ENCODE data around the gene NRXN3.

NRXN3 gene

DNA sequence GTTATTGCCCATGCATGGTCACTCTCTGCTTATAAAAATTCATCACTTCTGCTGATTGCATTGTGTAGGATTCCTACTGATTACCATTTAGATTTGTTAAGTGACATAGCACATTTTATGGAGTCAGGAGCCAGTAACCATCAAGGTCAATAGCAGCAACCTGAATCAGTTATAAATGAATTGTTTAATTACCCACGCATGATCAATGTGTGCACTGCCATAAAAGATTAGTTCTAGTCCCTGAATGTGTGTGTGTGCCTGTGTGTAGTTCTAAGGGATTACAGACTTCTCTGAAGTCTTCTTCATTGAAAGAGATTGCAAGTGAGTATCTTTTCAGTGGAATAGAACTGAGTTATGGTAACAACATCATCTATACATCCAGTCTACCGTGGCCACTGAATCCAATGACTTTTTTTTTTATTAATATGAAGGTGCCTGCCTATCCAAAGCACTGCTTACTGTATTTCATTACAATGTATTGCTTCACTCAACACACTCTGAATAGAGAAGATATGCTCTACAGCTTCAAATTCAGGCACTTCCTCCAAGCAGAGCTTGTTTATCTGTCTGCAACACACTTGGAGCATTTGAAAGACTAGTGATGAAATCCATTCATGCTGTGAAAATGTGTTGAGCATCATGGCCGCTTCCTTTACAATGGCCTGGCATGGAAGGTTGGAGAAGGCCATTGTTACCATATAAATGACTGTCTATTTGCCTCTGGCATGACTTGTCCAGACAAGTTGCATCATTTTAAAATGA lies 1659.4 kb downstream of the NRXN3 start:
- DNase-seq (ENCODE audit: low read depth in 1 of 2, low spot score in 1 of 2): no peak

DNA sequence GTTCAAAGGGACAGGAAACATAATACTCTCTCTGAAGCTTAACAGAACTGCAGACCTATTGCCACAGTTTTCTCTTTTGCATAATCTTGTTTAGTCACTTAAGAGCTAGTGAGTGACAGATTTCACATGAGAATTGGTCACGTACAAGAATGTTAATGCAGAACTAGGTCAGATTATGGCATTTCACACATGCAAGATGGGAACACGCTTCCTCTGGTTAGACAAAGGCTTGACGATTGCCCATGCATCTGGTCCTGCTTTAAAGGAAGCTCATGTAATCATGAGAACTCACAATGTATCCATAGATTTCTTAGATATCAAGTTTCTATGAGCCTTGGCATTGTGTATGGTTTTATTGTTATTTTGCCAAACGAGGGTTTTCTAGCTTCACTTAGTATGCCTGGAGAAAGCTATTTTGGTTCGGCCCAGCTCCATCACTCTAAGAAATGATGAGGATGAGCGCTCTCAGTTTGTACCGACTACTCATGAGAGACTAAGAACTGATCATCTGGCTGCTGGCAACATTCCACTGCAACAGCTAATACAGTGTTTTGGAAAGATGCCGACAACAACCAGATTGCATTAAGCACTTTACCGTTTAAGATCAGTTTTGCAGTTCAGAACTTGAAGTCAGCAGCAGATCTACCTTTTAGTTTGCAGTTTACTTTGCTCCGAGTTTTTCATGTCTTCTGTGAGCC lies 1661.2 kb downstream of the NRXN3 start:
- DNase-seq (ENCODE audit: low read depth in 1 of 2, low spot score in 1 of 2): no peak

DNA sequence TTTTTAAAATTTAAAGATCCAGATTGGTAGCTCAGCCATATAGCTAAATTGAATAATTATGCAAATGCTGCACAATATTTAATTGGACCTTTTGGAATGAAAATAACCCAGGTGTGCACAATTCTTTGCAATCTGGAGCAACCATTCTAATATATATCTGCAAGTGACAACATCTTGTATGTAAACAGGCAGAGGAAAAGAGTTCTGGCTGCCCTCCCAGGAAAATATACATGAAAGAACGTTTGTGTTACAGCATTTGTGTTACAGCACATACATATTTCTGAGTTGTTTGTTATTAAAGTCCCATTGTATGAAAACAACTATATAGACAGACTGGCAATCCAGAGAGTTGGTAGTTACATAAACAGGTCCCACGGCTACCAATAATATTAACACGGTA lies 1663.6 kb downstream of the NRXN3 start:
- no peak for DNase-seq (ENCODE audit: low read depth in 1 of 2, low spot score in 1 of 2)

DNA sequence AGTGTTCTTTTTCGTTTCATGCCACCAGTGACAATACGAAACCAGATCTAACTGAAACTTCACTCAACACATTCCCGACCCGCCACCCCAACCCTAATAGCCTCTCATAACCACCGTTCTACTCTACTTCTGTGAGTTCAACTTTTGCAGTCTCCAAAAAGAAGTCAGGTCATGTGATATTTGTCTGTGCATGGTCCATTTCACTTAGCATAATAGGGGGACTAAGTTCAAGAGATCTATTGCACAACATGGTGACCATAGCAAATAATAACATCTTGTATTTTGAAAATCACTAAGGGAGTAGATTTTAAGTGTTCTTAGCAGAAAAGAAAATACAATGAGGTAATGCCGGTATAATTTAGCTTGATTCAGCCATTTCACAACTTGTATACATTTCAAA lies 1664.7 kb downstream of the NRXN3 start:
- no peak for DNase-seq (ENCODE audit: low read depth in 1 of 2, low spot score in 1 of 2)

DNA sequence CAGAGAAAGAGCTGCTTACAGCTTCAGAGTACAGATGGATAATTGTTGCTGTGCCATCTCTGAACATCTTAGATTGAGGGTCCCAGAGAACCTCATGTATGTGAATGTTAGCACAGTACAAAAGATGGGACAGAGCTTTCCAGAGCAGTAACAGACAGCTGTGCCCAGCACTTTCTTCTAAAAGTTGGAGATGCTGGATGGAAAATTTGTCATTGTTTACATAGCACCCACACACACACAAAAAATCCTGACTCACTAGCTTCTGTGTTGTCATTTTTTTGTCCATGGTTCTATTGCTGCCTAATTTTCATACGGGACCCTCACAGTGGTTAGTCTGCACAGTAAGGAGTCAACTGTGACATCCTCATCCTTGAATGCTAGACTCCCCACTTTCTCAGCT lies 1666.4 kb downstream of the NRXN3 start:
- no peak for DNase-seq (ENCODE audit: low read depth in 1 of 2, low spot score in 1 of 2)

DNA sequence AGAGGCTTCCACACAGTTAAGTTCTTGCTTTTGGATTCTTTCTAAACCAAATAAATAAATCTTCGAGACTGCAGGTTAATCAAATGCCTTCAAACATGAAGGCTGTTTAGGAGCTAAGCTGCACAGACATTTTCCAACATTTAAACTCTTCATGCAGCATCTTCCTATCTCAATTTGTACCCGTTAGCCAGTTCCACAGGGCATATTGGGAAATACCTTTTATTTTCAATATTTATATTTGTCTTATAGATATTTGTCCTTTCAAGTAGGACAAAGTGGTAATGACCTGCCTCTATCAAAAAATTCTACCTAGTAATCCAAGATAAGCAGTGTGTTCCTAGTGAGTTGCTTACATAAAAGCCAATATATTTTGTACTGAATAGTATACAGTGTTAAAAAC lies 1667.5 kb downstream of the NRXN3 start:
- DNase-seq (ENCODE audit: low read depth in 1 of 2, low spot score in 1 of 2): no peak

DNA sequence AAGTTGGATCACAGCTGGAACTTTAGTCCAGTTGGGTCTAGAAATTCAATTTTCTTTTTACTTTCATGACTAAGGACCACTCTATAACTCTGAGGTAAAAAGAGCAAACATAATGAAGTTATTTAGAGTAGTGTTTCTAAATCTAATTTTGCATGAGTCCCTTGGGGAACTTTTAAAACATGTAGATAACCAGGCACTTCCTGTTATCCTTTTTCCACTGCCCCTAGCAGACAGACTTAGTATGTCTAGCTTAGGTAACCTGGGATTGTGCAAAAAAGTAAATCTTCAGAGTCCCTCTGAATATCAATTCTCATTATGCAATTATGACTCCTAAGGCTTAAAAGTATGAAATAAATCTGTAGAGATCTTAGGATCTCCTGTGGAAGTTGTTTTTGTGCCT lies 1669.9 kb downstream of the NRXN3 start:
- no peak for DNase-seq (ENCODE audit: low read depth in 1 of 2, low spot score in 1 of 2)

DNA sequence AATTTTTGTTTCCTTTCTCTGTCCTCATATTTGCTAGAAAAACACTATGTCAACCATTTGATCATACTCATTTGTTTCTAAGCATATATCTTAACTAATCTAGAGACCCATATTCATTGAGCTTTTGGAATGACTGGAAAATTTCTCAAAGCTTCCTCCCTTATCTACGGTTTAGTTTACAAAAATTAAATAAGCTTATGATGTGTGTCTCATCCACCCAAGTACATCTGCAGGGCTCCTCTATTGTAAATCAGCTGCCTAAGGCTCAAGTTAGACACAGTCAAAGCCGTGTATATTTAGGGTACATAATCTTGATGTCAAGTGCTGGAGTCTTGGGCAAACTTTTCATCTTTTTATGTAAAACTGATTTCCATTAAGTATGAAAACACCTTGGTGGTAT lies 1670.7 kb downstream of the NRXN3 start:
- DNase-seq (ENCODE audit: low read depth in 1 of 2, low spot score in 1 of 2): no peak

DNA sequence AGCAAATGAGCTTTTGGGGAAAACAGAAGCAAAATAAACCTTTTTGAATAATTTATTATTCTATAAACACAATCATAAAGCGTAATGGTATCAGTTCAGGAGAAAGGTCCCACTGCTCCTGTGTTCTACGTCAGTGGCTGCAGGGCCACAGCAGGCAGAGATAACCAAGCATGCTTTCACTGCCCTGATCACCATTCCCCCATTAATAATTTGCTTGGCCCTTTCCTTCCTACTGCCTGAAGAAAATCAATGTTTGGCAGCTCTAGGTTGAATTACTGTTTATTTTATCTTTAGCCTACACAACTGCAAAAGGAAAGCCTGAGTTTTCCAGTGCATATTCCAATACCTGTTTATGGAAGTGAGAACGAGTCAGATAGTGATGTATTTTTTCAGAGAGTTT lies 1671.3 kb downstream of the NRXN3 start:
- DNase-seq (ENCODE audit: low read depth in 1 of 2, low spot score in 1 of 2): no peak

DNA sequence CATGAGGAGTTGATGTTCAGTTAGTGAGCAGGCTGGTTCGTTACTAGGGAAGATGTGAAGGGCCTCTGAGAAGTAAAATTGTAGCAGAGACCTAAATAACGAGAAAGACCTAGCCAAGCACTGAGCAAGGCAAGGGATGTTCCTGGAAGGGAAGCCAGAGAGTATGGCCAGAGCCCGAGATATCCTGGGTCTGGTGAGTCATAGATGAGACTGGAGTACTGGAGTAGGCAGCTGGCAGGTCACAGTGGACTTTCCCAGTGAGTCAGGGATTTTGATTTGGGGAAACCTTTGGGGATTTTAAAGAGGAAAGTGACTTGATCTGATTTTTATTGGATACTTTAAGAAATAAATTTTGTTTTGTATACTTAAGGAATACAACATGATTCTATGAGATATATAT lies 1672.1 kb downstream of the NRXN3 start:
- no peak for DNase-seq (ENCODE audit: low read depth in 1 of 2, low spot score in 1 of 2)

DNA sequence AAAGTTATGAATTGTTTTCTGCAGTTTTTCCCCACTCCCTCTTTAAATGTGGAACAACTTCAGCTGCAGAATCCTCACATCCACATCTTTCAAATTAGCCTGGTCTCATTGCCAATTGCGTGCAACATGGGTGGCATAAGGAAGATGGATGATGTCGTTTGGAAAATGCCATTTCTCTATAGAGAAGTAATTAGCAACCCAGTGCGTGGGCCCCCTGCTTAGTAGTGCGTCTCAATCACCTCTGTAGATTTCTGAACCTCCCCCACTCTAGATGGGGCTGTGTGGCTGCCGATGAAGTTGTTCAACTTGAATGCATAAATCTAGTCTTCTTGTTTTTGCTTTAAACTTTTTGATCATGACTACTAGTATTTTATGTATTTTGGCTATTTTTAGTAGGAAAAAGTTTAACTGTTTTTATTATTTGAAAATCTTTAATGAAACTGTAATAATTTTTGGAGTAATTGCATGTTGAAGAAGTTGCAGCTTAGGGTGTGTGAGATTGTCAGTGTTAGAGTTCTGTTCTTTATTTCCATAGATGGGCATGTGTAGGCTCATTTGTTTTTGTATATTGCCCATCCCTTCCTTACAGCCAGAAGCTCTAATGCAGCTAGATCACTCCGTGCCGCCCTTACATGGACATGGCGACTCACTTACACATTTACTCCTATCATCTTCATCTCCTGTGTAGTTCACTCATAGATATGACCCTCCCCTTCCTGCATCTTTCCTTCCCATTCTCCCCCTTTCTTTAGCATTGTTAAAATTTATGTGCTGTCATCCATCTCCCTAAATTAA lies 1683.0 kb downstream of the NRXN3 start:
- DNase-seq (ENCODE audit: low read depth in 1 of 2, low spot score in 1 of 2): no peak

DNA sequence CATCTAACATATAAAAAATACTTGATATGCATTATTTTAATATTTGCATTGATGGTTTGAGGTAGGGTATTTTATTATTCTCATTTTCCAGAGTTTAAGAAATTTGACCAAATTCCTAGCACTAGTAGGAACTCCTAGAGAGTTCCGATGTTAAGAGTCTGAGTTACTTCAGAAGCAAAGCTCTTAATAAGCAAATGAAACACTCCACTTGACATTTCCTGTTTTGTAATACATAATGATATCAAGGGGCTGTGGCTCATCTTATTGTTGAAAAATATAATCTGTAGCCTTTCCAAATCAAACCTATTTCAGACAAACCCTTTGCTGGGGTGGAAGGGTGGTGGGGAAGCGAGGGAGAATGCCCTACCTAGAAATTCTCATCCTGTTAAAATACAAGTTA lies 1685.6 kb downstream of the NRXN3 start:
- no peak for DNase-seq (ENCODE audit: low read depth in 1 of 2, low spot score in 1 of 2)

DNA sequence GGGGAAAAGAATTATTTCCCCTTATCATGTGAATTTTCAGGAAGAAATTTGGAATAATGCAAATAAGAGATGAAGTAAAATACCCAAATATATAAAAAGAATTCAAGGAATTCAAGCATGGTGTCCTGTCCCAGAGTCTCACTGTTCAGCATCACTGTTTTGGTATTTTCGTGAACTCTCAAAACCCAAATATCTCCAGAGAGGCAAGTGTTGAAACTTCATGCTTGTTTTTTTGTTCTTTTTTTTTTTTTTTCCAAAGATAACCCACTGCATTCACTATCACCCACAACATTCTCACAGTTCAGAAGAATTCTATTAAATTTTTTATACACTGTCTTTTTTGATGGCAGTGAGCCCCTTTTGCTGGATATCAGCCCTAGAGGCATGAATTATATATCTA lies 1686.2 kb downstream of the NRXN3 start:
- no peak for DNase-seq (ENCODE audit: low read depth in 1 of 2, low spot score in 1 of 2)

DNA sequence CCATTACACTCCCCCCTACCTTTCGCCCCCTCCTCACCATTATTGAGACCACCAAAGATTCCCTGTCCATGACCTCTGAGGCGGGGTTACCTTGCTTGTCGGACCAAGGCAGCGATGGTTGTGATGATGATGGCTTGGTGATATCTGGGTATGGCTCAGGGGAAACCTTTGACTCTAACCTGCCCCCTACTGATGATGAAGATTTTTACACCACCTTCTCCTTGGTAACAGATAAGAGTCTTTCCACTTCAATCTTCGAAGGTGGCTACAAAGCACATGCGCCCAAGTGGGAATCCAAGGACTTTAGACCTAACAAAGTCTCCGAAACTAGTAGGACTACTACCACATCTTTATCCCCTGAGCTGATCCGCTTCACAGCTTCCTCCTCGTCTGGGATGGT lies 1690.9 kb downstream of the NRXN3 start:
- no peak for DNase-seq (ENCODE audit: low read depth in 1 of 2, low spot score in 1 of 2)

DNA sequence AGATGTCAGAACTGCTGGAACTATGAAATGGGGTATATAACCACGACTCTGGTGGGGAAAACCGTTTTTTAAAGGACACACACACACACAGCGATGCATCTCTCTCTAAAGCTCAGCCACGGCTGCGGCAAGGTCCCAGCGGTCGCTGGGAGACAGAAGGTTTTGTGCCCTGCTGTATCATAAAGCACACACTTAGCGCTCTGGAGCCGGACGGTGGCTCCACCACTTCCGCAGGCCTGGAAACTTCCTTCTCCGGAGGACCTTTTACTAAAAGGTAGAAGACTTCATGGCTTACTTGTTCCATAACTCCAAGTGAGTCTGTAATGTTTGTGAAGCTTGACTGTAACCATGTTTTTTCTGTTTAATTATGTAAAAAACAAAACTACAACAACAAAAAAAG lies 1691.9 kb downstream of the NRXN3 start:
- DNase-seq (ENCODE audit: low read depth in 1 of 2, low spot score in 1 of 2): no peak

DNA sequence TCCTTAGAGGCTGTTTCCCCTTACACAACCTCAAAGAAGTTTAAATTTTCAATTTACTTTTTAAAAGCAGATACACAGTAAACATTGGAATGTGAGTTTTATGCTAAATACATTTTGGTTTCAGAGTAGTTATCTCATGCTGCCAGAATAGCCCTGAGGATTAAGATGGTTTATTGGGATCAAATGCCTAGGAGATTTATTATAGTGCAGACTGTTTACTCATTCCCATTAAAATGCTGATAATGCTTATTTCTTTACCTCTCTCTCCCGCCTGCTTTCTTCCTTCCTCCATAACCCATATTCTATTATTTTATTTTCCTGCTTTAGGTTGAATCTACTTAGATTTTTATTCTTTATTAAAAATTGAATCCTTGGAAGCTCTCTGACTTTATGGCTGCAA lies 1701.0 kb downstream of the NRXN3 start:
- DNase-seq (ENCODE audit: low read depth in 1 of 2, low spot score in 1 of 2): no peak

DNA sequence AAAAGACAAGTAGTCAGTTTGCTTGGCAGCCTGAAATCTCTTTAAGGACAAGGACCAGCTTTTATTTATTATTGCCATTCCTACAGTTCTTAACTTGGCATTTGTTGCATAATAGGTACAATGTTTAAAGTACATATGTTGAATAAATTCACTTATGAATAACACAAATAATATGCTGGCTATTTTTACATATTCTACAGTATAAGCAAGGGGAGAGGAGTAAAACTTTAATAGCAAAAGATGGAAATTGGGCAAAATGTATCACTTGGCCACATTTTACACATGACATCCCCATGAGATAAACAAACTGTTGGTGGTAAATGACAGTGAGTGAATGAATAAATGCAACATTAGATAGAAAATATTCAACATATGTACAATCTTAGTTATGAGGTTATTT lies 1708.1 kb downstream of the NRXN3 start:
- no peak for DNase-seq (ENCODE audit: low read depth in 1 of 2, low spot score in 1 of 2)

DNA sequence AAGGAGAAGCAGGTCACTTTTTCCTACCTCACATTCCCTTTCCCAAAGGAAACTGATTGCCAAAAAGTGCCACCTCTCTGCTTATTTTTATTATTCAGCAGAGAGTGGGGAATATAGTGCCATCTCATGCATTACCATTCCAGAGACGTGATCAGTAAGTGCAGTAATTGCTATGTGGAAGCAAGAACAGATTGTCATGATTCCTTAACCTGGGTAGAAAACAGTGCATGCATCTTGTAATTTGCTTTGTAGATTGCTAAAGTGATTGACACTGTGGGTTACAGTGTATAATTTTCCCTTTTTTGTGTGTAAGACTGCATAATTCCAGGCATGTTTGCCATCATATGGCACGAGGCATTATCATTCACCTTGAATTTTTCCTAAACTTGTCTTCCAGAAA lies 1708.6 kb downstream of the NRXN3 start:
- DNase-seq (ENCODE audit: low read depth in 1 of 2, low spot score in 1 of 2): no peak

DNA sequence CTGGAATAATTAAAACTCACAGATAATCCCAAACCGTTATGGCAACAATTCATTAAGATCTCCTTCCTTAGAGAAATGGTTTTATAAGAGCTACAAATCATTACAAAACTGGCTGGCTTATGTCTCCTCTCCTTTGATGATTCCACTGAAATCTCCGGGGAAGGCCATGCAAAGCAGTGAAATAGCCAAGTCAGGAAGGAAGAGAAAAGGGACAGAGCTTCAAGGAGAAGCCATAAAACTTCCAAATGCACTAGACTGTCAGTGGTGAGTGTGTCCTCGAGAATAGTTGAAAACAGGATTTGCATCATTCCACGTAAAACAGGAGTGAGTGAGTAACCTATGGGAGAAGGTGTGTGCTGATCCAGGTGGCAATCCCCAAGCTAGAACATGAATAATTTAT lies 1711.1 kb downstream of the NRXN3 start:
- no peak for DNase-seq (ENCODE audit: low read depth in 1 of 2, low spot score in 1 of 2)

DNA sequence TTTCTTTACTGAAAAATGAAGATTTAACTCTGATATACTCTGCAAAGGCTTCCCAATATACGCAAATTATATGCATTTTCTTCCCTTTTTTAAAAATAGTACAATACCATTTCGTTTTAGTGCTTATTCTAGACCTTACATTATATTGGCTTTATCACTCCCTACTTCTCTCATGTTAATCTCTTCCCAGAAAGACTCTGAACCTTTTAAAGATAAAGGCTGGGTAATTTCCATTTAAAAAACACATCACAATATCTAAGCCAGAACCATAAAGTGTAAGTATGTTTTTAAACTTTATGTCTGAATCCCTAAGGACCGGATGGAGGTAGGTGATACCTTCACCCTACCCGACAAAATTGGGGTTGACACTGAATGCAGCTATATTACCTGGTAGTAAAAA lies 1720.4 kb downstream of the NRXN3 start:
- DNase-seq (ENCODE audit: low read depth in 1 of 2, low spot score in 1 of 2): no peak

DNA sequence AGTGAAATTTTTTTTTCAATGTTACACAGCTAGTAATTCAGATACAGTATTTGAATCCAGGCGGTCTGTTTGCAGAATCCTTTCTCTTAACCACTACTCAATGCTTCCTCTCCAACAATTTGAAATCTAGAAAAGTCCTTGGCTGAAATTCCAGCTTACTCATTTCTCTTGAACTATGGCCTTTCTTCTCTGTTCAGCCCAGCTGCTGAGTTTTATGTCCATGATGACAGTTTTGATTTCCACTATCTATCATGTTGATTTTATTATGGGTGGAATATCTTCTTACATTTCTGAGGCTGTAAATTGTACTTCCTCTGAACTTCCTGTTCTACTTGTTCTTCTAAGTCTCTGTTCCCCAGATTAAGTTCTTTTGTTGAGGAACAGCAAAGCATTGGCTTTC lies 1725.8 kb downstream of the NRXN3 start:
- no peak for DNase-seq (ENCODE audit: low read depth in 1 of 2, low spot score in 1 of 2)

DNA sequence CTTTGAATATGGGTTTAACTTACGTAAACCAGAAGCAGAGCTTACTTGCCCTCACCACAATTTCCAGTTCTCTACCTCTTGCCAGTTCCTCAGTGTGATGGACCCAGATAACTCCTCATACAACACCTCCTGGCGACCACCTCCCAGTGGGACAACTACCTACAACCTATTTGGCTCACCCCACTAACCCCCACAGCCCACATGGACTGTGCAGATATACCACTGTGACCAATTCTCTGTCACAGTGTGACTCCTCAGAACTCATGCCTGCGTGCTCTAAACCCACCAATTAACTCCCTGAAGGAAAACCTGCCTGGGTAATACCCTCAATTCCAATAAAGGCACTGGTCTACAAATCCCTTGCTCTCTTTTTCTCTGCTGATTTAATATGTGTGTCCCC lies 1729.4 kb downstream of the NRXN3 start:
- DNase-seq (ENCODE audit: low read depth in 1 of 2, low spot score in 1 of 2): no peak

All from activated CD4-positive, alpha-beta T cell treated with anti-CD3 and anti-CD28 coated beads, Interleukin-2, amount 50 U/mL, for 24 hours (primary cell).